GM12872 (cell line): Measurements from ENCODE around the gene LRRC27.

Source experiments
- CTCF ChIP-seq: IDR thresholded peaks from 3 replicates; pipeline ENCODE4 v1.5.1; 2011; ENCODE audit warnings: low read depth, mild to moderate bottlenecking, low read length, moderate library complexity; ENCODE audit not compliant: insufficient read depth

Gene LRRC27

DNA sequence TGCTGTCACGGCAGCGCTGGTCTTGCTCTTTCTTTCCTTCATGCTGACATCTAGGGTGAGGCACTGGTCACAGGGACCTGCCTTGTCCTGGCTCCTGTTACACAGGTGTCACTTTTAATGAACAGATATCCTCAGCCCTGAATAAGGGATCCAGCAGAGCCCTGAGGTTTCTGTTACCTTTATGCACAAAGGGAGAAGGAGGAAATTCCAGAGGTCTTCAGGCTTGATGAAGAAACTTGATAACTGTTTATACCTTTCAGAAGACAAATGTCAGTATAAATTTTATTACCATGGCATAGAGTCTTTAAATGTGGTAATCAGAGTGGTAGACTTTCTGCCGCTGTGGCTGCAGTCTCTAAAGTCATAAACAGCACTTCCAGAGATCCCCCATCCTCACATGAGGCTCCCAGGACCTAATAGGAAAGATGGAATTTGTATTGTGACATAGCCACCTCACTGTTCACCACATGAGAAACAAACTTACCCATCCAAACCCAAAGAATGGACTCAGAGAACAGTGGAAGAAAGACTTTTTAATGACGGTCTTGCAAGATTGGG is 2.7 kb downstream of the LRRC27 start:
- no peak for TF ChIP-seq CTCF

- TF ChIP-seq CTCF, result no peak
Measured at GRCh38 chr10:132335189-132336063, 3.4 kb downstream of the LRRC27 start.

DNA sequence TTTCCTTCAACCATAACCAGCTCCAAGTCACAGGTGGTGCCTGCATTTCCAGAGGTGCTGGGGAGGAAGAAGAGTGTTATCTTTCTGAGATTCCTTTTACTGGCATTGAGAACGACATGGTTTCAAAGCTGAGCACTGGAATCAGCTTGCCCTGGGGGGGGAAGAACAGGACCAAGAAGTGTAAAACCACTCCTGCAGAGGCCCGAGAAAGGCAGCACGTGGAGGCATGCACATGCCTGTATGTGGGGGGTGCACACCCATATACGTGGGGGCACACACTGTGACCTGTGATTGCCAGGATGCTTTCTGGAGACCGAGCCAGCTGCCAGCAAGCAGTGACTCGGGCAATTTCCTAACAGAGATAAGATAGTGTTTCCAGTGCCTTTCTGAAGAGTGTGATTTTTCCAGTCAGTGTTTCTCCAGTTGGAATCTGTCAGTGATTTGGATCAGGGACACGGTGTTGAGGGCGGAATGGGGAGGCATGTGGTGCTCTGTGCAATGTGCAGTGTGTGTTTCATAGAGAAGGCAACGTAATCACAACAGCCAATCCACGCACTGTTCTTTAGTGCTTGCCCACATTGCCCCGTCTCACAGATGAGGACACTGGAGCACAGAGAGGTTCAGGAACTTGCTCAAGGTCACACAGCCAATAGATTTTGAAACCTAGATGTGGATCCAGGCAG is 4.2 kb downstream of the LRRC27 start:
- TF ChIP-seq CTCF, result no peak

DNA sequence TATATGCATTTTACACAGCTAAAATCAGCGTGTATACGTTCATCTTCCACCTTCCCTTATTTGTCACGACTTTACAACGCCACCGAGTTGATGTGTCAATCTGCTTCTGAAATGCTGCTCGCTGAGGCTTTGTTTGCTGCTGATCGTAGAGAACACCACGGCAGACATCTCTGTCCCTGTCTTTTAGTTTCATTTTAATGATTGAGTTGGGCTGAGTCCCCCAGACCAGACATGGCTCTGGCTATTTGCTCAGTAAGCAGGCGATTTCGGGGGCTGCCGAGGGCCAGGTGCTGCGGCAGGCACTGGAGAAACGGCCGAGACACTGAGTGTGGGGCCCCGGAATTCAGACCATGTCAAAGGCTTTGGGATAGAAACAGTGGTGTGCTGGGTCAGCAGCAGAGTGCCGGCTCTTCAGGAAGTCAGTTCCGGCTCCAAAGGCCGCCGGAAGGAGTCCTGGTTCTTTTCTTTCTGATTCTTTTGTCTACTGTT is 5.0 kb downstream of the LRRC27 start:
- no peak for TF ChIP-seq CTCF

GRCh38 chr10:132338876-132339275 is 6.9 kb downstream of the LRRC27 start:
- no peak for TF ChIP-seq CTCF

DNA sequence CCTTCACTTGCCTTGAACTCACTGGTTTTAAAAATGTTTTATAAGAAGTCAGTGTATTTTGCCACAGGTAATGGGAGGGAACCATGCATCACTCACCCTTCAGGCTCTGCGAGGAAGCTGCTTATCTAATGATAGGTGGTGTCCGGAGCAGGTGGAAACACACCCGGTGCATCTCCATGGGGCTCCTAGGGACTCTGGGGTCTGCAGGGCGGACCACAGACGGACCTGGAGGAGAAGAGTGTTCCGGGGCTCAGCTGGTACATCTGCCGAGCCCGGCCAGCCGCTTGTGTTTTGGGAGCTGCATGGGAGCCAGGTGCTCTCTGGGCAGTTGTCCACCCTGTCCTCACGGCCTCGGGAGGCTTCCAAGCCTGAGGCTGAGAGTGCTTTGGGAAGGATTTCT is 7.3 kb downstream of the LRRC27 start:
- TF ChIP-seq CTCF, result no peak

GRCh38 chr10:132341017-132341416 is 9.0 kb downstream of the LRRC27 start:
- no peak for TF ChIP-seq CTCF
